GM20431 (cell line): ENCODE measurements around the gene ART4.

Experiments
- in situ Hi-C: fragments of 300-500 bp; cut with MseI, MboI; formaldehyde crosslinking; loops from one replicate; pipeline ENCODE4 v1.15.0; 2020; ENCODE audit warnings: low sequenced_read_pairs; ENCODE audit not compliant: unreplicated experiment

ART4 gene

DNA sequence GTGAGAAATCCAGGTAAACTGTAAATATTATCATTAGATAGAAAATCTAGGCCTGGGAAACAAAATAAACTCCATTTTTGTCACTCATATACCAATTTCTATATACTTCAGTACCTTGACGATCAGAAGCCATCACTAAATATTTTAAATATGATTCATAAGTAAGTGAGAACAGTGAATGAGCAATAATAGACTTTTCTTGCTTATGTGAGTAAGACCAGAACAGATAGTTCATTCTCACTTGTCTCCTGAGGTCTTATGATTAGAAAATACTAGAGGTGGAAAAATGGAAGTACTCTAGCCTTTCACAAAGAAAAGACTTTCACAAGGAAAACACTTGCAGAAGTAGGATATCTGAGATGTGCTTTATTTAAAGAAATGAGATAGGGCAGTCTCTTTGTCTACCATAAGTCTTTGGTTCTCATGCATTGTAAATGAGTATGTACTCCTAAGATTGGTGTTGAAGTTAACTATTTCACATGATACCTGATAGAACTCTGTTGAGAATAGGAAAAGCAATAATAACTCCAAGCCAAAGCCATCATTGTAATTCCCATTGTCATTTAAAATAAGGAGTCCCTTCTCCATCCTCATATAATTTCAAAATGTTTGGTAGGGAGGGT is 19.2 kb downstream of the ART4 start:
- in situ Hi-C loops, result no loop called here

DNA sequence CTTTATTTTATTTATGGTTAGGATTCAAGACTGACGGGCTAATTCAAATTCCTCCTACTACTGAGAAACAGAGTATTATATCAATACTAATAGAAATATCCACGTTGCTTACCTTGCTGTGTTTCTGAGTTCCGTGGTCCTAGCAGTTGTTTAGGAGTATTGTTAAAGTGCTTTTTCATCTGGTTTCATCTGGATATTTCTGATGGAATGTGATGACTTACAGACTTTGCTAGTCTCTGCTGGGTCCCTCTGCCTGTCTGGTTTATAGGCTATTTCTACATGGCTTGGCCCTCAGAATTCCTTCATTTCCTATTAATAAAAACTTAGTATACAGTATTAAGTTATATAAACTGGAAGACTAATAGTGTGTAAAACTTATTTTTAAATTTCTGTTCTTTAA is 29.3 kb downstream of the ART4 start, which contains the start of gene SMCO3:
Gene SMCO3 (minus strand): TSS at position 169 of the 400 bp plus-strand sequence. CDS start 7,502 bp downstream, outside the sequence.
- in situ Hi-C loops, result no loop called here

DNA sequence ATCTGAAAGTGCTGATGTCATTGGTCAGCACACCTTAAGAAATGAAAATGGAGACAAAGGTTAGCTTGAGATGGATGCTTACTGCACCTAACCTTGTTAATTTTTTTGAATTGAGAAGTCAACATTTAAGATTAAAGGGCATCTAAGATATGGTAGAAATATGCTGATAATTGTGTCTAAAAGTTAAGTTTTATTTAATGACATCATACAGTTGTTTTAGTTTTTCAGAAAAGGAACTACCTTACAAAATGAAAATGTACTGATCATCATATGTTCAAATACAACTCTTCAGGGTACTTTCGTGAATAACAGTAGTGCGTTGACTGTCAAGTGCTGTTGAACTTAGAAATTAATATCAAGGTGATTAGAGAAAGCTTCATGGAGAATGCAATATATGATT is 31.8 kb downstream of the ART4 start:
- in situ Hi-C loops, result no loop called here

DNA sequence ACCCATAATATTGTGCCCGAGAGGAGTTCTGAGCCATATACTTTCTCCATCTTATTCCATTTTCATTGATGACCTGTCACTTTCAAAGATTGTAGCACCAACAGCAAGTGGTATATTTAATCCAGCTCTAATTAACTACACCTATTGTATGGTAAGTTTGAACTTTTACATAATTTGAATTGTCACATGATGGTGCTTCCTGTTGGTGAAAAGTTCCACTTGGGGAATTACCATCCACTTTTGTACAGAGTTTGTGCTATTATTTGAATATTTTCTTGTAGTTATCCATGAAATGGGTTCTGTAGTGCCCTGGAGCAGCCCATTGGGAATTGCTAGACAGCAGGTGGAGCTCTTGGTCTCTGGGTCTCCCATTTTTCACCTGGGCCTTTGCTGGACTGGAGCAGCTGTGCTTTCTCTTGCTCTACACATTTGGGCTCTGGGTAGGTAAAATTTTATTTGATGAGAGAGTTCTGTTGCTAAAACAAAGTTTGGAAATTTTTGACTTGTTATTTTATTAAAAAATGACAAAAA is 32.3 kb downstream of the ART4 start:
- in situ Hi-C loops, result no loop called here

DNA sequence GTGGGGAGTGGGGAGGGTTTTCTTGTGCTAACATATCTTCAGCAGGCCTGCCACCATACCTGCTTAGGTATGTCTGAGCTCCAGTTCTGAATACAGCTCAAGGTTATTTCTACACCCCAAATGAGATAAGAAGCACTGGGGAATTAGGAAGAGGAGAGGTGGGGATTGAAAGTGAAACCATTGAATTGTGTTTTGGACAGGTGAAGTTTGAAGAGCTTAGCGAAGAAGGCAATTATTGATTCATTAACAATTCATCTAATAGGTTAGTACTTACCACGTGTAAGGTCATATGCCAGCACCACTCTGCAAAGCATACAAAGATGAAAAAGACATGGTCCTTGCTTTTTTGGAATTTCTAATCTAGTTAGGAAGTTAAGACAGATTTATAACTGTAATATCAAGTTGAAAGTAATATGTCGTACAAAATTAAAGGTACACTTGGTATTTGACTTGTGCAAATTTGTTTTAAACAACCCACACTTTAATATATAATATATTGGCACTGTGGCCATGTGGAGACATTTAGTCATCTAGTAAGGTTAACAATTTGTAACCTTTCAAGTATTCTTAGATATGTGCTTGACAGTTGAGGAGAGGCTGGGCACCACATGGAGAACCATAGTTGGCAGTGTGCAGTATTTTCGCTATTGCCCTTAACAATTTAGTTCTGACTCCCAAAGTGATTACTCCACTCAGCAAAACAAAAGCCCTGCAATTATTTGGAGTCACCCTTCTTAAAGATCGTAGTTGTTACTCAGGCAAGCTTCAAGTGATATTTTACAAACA is 33.0 kb downstream of the ART4 start:
- in situ Hi-C loops, result no loop called here

DNA sequence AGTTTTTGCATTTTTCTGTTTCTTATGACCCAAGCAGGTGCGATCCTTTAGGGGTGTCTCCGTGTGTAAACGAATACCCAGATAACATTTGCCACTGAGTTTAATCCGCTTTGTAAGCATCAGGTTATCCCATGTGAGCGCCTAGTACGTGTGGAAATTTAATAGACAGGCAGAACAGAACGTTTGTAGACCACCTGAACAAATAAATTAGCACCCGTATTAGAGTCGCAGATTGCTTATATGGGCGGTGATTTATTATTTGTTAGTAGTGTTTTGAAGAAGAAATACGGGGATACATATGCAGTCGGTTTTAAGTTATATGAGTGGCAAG is 39.5 kb downstream of the ART4 start:
- in situ Hi-C loops, result no loop called here

DNA sequence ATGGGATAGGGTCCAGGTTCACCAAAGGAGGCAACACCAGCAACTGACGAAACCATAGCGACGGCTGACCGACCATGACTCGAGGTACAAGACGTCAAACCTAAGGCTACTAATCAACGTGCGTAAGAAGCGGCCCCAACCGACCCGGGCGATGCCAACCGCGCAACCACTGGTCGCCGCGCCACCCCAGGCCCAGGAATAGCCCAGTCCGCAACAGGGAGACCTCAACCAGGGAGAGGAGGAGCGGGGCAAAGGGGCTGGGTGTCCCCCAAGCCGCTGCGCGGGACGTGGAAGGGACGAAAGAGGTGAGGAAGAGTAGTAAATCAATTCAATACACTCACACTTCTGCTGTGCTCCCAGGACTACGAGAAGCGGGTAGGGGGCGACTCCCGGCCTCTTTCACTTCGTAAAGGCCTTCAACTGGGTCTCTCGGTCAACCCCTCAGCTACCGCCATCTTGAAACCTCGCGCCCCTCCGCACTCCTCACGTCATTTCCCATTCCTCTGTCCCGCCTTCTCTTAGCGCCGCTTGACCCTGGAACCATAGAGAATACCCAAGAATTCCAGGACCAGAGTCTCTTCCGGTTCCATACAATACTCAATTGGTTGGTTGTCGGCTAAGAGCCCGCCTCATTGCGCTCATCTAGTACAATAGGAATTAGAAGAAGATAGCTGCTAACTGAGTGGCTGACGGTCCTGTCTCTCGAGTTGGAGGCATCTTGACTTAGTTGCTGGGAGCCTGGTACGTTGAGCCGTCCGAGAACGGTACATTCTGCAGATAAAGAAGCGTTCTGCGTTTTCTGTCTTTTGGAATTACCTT is 40.1 kb downstream of the ART4 start, which contains the start of the genes C12orf60 and WBP11:
Gene C12orf60 (plus strand): TSS at position 660 of the 819 bp plus-strand sequence. CDS start 19,266 bp downstream, outside the sequence.
Gene WBP11 (minus strand): TSS at position 468 of the 819 bp plus-strand sequence. CDS start 2,095 bp downstream, outside the sequence.
- in situ Hi-C loops, result no loop called here

DNA sequence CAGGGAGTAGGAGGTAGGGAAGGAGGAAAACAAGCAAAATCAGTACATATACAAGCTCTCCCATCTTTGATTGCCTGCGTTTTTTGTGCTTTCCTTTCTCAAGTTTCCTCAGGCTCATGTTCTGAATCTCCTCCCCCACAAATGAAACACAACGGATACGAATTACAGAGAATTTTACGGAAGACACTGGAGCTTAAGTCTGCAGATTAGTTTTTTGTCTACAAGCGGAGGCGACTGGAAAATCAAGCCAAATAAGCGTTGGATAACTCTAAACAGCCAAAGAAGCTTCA is 40.7 kb downstream of the ART4 start:
- in situ Hi-C loops, result no loop called here

DNA sequence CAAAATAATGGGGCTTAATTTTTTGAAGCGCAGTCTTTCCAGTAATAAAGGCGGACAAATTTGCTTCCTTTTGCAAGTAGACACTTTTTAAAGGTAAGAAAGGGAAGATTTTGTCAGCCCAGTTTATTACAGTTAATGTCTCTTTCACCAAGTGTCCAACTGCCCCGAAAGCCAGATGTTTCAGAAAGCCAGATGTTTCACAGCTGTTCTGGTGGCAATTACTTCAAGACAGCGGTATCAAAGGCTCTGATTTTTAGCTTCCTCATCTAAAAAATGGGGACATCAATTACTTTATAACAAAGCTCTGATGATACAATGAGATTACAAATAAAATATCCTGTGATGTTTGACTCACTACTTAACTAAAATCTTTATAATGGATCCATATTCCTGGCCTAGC is 41.1 kb downstream of the ART4 start:
- in situ Hi-C loops, result no loop called here

DNA sequence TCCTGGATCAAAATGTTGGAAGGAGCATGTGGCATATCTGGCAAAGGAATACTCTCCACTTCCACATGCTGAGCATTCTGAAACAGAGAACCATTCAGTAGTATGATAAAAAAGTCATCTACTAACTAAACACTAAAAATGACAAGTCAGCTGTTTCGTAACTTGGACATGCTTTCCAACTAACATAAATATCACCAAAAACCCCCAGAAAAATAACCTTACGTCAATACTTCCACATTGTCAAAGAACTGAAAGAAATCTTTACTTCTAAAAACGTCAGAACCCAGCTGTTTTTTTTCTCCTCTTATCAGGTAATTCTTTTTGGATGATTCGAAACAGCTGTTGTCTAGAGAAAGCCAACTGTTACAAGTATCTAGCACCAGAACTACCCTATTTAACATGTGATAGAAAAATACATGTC is 48.3 kb downstream of the ART4 start:
- in situ Hi-C loops, result no loop called here

DNA sequence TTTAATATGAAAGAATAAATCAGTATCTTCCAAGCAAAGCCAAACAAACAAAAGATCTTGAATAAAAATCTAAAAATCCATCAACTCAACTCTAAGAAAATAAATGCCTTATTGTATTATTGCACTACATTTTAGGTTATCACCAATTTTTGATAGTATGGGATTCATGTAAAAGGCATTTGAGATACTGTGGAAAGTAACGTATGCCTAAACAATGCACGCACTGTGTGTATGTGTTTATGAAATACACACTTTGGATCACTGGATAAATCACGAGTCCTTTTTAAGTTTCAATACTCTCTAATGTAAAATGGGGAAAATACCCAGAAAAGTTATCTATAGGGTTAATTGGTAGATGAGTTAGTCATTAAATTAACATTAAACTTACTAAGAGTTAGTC is 57.8 kb downstream of the ART4 start:
- in situ Hi-C loops, result no loop called here

DNA sequence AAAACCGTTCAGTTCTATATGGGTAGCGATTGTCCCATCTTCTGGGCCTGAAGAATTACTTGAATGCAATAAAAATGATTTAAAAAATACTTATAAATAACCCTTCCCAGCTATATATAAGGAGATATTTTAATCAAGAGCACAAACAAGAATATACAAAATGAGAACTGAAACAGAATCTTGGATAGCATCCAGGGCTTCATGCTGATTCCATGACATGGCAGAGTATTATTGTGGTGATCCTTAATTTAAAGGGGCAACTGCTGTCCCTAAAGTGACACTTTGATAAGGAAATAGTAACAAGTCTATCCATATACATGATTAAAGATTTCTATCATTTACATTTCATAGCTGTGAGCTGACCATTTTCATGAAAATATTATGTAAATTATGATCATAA is 58.9 kb downstream of the ART4 start:
- in situ Hi-C loops, result no loop called here

DNA sequence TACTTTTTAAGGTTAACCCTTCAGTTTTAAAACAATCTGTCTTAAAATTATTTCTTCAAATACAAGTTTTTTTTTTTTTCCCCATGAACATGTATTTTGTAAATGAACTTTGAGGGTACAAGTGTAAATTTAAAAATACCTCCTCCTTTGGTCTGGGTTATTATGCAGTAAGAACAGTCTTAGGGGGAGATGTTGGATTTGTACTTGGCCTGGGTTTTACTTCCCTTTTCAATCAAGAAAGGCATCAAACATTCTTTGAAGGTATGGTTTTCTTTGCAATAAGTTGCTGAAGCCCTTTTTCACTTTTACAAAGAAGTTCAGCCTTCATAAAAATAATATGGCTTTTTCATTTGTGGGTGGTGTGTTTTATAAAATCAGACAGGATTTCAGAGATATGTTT is 60.6 kb downstream of the ART4 start:
- in situ Hi-C loops, result no loop called here

DNA sequence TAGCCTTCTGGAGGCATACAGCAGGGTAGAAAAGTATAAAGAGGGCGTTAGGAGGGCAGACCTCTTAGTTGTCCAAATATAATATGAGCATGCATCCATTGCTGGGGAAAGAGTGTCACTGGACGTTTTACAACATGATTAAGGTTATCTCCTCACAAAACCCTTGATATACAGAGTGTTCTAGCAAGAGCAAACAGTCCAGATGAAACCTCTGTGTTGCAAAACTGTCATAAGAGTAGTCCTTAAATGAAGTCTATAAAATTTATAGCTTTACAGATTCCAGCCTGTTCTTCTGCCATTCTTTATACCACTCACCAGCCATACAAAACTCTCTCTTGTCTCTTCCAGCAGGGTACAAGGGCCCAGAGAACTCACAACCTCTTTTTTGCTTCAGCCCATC is 61.8 kb downstream of the ART4 start:
- in situ Hi-C loops, result no loop called here

DNA sequence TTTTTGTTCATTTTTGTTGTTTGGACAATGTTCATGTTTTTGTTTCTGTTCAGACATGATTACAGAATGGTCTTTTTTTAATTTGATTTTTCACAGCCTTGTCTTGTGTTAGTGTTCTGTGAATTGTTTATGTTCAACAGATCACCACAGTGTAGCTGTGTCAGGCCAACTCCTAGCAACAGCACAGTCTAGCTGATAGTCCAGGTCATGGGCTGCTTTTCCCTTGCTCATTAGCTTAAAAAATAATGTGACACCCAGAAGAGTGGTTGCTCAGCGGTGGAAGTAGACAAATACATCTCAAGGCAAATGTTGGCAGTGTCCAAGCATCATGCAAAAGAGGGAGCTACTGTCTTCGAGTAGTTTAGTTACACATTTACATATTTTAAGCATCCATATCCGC is 62.5 kb downstream of the ART4 start:
- in situ Hi-C loops, result no loop called here

DNA sequence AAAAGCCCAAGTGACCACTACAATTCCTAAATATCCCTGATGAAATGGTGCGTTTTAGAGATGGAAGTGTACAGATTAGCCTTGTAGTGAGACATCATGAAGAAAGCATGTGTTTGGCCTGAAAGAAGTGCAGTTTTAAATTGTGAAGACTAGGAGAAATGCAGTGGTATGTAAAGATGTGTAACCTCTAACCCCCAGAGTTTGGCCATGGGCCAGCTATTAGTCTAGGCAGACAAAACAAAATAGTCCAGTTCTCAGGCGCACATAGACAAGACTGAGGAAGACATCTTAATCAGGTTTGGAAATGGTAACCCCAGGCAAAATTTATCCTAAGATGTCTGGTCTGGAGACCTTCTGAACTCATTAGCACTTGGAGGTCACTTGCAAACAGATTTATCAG is 63.5 kb downstream of the ART4 start:
- in situ Hi-C loops, result no loop called here

DNA sequence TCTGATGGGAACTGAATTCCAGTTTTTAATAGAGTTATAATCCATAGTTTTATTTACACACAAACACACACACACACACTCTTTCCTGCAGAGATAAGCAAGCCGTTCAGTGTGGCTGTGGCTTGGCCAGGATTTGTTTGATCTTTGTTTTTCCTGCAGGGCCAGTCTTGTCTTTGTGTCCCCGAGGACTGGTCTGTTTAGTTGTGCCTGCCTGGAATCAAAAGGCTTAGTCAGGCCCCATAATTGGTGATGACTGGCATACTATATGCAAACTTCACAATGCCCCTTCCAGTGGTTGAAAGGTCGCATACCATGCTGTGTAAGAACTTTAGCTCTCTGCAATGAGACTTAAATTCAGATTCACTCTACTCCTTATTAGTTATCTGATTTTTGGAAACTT is 66.1 kb downstream of the ART4 start:
- in situ Hi-C loops, result no loop called here

DNA sequence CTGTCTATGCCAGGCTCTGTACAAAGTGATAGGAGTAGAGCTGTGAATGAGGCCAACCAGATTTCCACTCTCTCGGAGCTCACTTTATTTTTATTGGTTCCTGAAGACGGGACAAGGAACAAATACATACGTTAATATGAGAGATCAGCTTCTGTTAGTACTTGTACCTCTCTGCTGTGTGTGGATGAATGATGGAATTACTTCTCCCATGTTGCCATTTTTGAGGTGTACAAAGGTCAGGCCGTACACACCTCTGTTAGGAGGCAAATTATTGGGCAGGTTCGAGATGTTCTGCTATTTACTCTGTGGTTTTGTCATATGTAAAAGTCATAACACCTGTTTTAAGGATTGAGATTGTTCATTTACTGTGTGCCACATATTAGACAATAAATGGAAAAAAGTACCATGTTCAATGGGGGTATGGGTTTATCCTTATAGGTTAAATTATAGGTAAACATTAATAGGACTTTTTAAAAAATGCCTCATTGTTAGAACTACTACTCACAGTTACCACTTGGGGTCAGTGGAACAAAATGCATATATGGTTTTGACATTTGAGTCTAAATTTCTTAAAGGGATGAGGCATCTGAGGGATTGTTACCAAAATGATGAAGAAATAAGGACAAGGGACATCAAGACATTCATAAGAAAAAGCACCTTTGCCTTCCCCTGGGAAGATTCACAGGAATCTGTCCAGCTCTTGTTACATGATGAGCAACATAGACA is 66.9 kb downstream of the ART4 start:
- in situ Hi-C loops, result no loop called here

DNA sequence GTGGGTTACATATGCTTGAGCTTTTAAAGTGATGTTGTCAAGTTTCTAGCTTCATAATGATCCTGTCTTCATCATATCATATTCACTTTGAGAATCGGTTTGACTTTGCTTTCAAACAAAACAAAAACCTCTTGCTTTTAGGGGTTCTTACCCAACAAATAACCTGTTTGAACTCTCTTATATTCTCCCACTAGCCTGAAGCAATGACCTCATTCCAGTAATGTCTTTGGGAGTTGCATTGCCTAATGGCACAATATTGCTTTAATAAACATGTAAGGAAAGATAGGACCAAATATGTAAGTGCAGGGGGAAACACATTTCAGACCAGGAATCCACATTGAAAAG is 67.7 kb downstream of the ART4 start:
- in situ Hi-C loops, result no loop called here
